ENCODE measurements around the gene AHRR.

The AHRR gene

GRCh38 chr5:458547-459353, 137.2 kb downstream of the AHRR start:
- DNase-seq (ENCODE audit: low read depth, low spot score): no peak

GRCh38 chr5:459562-460272, 138.2 kb downstream of the AHRR start:
- DNase-seq (ENCODE audit: low read depth, low spot score): no peak

- no peak for DNase-seq (ENCODE audit: low read depth, low spot score)
Observed at GRCh38 chr5:460273-460625, 138.7 kb downstream of the AHRR start.

GRCh38 chr5:462051-462481, 140.6 kb downstream of the AHRR start:
- no peak for DNase-seq (ENCODE audit: low read depth, low spot score)

- no peak for DNase-seq (ENCODE audit: low read depth, low spot score)
Observed at GRCh38 chr5:463301-463700, 141.8 kb downstream of the AHRR start.

GRCh38 chr5:463952-464351, 142.4 kb downstream of the AHRR start:
- DNase-seq (ENCODE audit: low read depth, low spot score): no peak

- DNase-seq (ENCODE audit: low read depth, low spot score): no peak
Observed at GRCh38 chr5:464446-464842, 142.9 kb downstream of the AHRR start.

GRCh38 chr5:464843-465590, 143.5 kb downstream of the AHRR start:
- DNase-seq (ENCODE audit: low read depth, low spot score): no peak

- no peak for DNase-seq (ENCODE audit: low read depth, low spot score)
Observed at GRCh38 chr5:465591-466403, 144.3 kb downstream of the AHRR start.

GRCh38 chr5:466661-467310, 145.3 kb downstream of the AHRR start:
- no peak for DNase-seq (ENCODE audit: low read depth, low spot score)

- no peak for DNase-seq (ENCODE audit: low read depth, low spot score)
Observed at GRCh38 chr5:468401-468800, 146.9 kb downstream of the AHRR start.

GRCh38 chr5:469752-470483, 148.4 kb downstream of the AHRR start:
- no peak for DNase-seq (ENCODE audit: low read depth, low spot score)

GRCh38 chr5:470961-471749, 149.6 kb downstream of the AHRR start:
- no peak for DNase-seq (ENCODE audit: low read depth, low spot score)

- no peak for DNase-seq (ENCODE audit: low read depth, low spot score)
Observed at GRCh38 chr5:471750-472058, 150.2 kb downstream of the AHRR start.

- DNase-seq (ENCODE audit: low read depth, low spot score): no peak
Observed at GRCh38 chr5:472076-472655, 150.7 kb downstream of the AHRR start.

- peak; percentile 26 for DNase-seq (ENCODE audit: low read depth, low spot score)
Observed at GRCh38 chr5:472656-473550, 151.4 kb downstream of the AHRR start.

- no peak for DNase-seq (ENCODE audit: low read depth, low spot score)
Observed at GRCh38 chr5:473551-474192, 152.2 kb downstream of the AHRR start.
